Measurements from ENCODE around the gene CEP85. TPM values are rescaled to one million over a fixed set of nuclear protein-coding genes. Genes with fewer than 3 reads are reported as not detected.

CEP85 gene
- total RNA-seq, 4 donors from 2014 or later: 7.5 to 14.7 (median 12.5) TPM

DNA sequence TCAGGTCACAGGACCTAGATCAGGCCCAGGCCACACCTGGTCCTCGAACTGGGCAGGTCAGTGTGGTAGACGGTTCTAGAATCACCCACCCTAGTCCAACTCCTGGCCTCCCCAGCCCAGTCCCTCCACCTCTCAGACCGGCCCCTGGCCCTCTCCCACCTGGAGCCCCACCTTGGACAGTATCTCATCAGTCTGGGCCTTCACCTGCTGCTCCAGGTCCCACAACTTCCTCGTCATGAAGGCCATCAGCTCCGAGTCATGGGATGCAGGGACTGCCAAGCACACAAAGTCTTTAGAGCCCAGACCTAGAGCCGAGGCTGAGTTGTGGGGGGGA lies 63.8 kb downstream of the CEP85 start:
- Histone ChIP-seq H3K4me1 (peaks cover 0 to 12% (median 0%) of the 10 kb centered on the region in 3 donors), H3K27ac (no peak overlapping the region), H3K4me3 (no peak overlapping the region), H3K27me3 (no peaks in the 10 kb centered on the region), H3K36me3 (peaks cover 0 to 17% (median 0%) of the 10 kb centered on the region in 3 donors), H3K9me3 (no peaks in the 10 kb centered on the region)
- WGBS, 2 donors: 64 to 86% methylated on average over 2 of the region's 6 CpGs
- DNase-seq: no peak
- no peak for TF ChIP-seq POLR2A (IDR thresholded peaks at IDR 0.05)
- intact Hi-C loops (cut with DNase I): no loop called here

- H3K9me3 ChIP-seq: no peaks in the 10 kb centered on the region
- TF ChIP-seq POLR2A (IDR thresholded peaks at IDR 0.05) (no peak), CTCF (IDR thresholded peaks at IDR 0.05) (no peak)
- no peaks in the 10 kb centered on the region for H3K27me3 ChIP-seq
- DNase-seq: no peak
- H3K4me3 ChIP-seq: no peak overlapping the region
- peaks cover 2 to 21% (median 3%) of the 10 kb centered on the region in 3 donors for H3K4me1 ChIP-seq
- no peak overlapping the region for H3K27ac ChIP-seq
- peaks cover 0 to 16% (median 0%) of the 10 kb centered on the region in 3 donors for H3K36me3 ChIP-seq
- 83 to 88% methylated on average over 1 to 4 of the region's 11 CpGs for WGBS, 2 donors
- intact Hi-C loops (cut with DNase I): no loop called here
Measured at GRCh38 chr1:26300578-26301275, 66.7 kb downstream of the CEP85 start.

DNA sequence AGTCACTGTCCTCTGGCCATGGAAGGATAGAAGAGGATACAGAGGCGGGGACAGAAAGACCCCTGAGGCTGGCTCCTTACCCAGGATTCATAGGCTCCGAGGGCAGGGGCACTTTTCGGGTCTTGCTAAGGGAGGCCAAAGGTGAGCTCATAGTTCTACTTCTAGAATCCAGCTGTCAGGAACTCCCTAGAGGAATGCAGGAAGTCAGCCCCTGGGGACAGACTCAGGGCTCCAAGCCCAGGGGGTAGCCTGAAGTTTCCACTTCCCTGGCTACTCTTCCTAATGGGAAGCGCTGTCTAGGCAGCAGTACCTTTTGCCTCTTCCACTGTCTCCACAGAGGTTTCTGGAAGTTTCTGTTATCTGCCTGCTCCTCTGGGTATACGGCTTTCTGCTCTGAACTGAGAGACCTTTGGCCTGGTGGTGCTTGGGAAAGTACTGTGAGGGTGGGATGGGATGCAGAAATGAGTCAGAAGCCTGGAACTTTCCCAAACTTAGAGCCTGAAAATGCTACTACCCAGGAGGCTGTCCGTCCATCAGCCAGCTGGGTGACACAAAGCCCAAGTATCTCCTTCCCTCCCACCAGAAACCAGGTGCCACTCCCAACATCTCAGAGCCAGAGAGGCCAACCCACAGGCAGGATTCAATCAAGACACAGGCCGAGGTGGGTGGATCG lies 68.9 kb downstream of the CEP85 start:
- no peaks in the 10 kb centered on the region for H3K27me3 ChIP-seq
- intact Hi-C loops (cut with DNase I): no loop called here
- no peaks in the 10 kb centered on the region for H3K36me3 ChIP-seq
- H3K27ac ChIP-seq: no peak overlapping the region
- DNase-seq: no peak
- 67 to 70% methylated on average over 6 of the region's 8 CpGs for WGBS, 2 donors
- no peak for TF ChIP-seq POLR2A (IDR thresholded peaks at IDR 0.05)
- no peak for TF ChIP-seq CTCF (IDR thresholded peaks at IDR 0.05)
- no peaks in the 10 kb centered on the region for H3K9me3 ChIP-seq
- H3K4me3 ChIP-seq: no peak overlapping the region
- H3K4me1 ChIP-seq: peaks cover 6 to 35% (median 8%) of the 10 kb centered on the region in 3 donors

DNA sequence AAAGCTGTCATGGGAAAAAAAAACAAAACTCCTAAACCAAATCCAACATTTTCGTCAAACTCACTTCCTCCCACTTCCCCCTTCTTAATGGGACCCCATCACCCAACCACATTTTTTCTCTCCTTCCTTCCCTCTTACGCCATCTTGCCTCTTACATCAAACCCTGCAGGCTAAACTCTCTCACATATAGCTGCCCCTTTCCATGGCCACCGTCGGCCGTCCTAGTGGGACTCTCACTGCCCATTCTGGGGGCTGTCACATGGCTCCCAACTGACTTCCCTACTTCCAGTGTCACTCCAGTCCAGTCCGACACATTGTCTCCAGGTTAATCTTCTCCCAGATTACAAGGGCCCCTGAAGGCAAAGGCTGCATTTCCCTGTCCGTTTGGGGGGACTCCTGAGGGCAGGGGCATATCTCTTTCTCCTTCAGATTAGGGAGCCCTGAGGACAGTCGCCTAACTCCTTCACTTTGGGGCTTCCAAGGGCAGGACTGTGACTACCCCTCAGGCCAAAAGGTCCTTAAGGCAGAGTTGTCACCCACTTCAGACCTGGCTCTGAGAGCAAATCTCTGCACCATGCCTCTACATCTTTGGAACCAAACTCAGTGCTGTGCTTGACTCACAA lies 71.8 kb downstream of the CEP85 start:
- no peaks in the 10 kb centered on the region for H3K36me3 ChIP-seq
- H3K4me1 ChIP-seq: peaks cover 6 to 23% (median 8%) of the 10 kb centered on the region in 3 donors
- no peak for DNase-seq
- intact Hi-C loops (cut with DNase I): no loop called here
- peak overlapping the region; percentile 16 to 86 (median 61) for H3K27ac ChIP-seq
- no peaks in the 10 kb centered on the region for H3K27me3 ChIP-seq
- H3K4me3 ChIP-seq: peak overlapping the region; percentile 57 to 95 (median 80)
- no peak for TF ChIP-seq POLR2A (IDR thresholded peaks at IDR 0.05)
- TF ChIP-seq CTCF (IDR thresholded peaks at IDR 0.05): no peak
- no peaks in the 10 kb centered on the region for H3K9me3 ChIP-seq
- WGBS, 2 donors: 17 to 25% methylated on average over 6 to 8 of the region's 8 CpGs

DNA sequence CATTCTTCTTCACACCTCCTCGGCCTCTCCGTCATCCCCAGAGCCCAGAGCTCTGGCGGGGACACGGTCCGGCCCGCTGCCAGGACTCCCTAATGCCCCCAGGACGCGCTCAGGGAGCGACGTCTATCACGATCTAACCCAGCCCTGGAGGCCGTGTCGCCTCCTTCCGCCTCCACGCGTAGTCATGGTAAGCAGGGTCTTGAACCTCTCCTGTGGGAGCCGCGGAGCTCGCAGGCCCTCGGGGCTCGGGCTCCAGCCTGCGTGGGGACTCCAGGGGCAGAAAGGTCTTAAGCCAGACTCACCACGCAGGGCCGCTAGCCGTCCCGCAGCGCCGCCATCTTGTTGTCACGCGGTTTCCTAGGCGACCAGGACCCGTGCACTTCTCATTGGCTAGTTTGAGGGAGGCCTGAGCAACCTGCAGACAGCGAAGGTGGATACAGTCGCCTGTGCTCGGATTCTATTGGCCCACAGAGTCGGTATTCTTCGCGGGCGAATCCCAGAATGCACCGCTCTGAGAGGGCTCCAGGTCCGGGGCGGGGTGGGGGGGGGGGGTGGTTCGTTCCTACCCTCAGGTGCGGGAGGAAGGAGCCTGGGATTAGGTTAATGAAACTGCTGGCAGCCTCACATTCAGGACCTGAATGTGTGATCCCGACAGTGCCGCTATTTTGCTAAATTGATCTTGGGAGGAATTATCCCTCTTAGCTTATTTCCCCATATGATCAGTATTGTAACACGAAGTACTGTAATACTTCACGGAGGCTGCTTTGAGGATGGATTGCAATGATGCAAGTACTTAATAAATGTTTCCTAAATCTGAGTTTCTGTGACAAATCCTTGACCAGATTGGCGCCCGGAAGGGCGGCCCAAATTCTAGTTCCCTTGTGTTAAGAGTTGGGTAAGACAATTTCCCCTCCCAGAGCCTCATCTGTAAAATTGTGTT lies 72.6 kb downstream of the CEP85 start, which contains the start of gene UBXN11:
Gene UBXN11, minus strand, starts transcription at position 347 of the 940 bp plus-strand sequence. CDS start 3,753 bp downstream, outside the sequence.
- H3K36me3 ChIP-seq: no peaks in the 10 kb centered on the region
- WGBS, 2 donors: 3 to 7% methylated on average over 10 to 17 of the region's 51 CpGs
- TF ChIP-seq CTCF (IDR thresholded peaks at IDR 0.05) (no peak), POLR2A (IDR thresholded peaks at IDR 0.05) (no peak)
- H3K4me1 ChIP-seq: peaks cover 6 to 23% (median 8%) of the 10 kb centered on the region in 3 donors
- intact Hi-C loops (cut with DNase I): no loop called here
- H3K27ac ChIP-seq: peak within 1 kb of the TSS; percentile 24 to 86 (median 61)
- peak; percentile 73 for DNase-seq
- no peaks in the 10 kb centered on the region for H3K9me3 ChIP-seq
- H3K27me3 ChIP-seq: no peaks in the 10 kb centered on the region
- peak within 1 kb of the TSS; percentile 57 to 95 (median 80) for H3K4me3 ChIP-seq

Measured in esophagus squamous epithelium (tissue), 5 donors.